GM12874 (cell line): ENCODE data around the gene GRID1.

Experiments
- TF ChIP-seq, protein P1 (sequence below): IDR thresholded peaks from 2 replicates; pipeline ENCODE4 v1.5.1; 2011; ENCODE audit warnings: low read depth, mild to moderate bottlenecking, control low read depth, low read length, moderate library complexity; ENCODE audit not compliant: insufficient read depth

The GRID1 gene

DNA sequence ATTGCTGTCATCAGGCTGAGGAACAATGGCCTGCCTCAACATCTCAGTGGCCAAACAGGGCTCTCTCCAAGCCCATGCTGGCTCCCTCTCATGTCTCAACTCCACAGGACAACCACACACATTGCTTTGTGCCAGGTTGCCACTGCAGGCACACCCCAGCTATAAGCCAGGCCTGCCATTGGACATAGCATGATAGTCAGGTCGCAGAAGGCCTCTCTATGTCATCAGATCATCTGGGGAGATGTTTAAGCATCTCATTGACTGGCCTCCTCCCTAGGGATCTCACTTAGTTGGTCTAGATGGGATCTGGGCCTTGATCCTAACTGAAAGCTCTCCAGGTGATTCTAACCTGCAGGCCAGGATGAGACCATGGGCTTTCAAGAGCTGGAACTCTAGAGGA lies 257.2 kb downstream of the GRID1 start:
- TF ChIP-seq, protein P1, sequence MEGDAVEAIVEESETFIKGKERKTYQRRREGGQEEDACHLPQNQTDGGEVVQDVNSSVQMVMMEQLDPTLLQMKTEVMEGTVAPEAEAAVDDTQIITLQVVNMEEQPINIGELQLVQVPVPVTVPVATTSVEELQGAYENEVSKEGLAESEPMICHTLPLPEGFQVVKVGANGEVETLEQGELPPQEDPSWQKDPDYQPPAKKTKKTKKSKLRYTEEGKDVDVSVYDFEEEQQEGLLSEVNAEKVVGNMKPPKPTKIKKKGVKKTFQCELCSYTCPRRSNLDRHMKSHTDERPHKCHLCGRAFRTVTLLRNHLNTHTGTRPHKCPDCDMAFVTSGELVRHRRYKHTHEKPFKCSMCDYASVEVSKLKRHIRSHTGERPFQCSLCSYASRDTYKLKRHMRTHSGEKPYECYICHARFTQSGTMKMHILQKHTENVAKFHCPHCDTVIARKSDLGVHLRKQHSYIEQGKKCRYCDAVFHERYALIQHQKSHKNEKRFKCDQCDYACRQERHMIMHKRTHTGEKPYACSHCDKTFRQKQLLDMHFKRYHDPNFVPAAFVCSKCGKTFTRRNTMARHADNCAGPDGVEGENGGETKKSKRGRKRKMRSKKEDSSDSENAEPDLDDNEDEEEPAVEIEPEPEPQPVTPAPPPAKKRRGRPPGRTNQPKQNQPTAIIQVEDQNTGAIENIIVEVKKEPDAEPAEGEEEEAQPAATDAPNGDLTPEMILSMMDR, result no peak

DNA sequence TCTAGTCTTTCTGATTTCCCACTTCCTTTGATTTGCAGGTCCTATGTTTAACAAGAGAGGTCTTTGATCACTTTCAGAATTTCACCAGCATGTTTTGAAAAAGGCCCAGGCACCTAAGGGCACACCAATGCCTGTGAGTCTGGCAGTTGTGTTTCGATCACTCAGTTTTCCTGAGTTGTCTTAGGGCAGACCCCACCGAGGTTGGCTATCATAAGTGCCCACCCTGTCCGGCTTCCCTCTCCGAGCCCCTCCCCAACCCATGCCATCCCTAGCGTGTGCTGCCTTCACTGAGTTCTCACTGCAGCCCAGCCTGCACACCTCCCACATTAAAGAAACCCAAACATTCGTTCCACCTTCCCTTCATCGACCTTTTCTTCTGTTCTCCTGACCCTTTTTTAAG lies 257.9 kb downstream of the GRID1 start:
- TF ChIP-seq, protein P1, result no peak

- TF ChIP-seq, protein P1, result no peak
These were observed 259.5 kb downstream of the GRID1 start for GRCh38 chr10:86107131-86107530.

DNA sequence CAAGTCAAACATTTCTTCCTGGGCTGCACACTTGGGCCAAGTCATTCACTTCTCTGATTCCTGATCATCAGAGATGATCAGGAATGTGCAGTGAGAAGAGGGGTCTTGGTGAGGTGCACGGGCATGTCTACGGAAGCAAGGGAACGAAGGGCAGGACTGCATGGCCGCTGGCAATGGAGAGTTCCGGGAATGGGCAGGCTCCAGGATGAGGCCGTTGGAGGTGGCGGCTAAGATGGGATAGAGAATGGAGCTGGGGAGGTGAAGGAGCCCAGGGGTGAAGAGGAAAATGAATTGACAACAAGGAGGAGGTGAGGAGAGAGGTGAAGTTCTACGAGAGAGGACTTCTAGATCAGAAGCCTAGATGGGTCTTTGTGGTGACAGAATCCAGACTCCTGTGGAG lies 260.0 kb downstream of the GRID1 start:
- TF ChIP-seq, protein P1, result no peak

DNA sequence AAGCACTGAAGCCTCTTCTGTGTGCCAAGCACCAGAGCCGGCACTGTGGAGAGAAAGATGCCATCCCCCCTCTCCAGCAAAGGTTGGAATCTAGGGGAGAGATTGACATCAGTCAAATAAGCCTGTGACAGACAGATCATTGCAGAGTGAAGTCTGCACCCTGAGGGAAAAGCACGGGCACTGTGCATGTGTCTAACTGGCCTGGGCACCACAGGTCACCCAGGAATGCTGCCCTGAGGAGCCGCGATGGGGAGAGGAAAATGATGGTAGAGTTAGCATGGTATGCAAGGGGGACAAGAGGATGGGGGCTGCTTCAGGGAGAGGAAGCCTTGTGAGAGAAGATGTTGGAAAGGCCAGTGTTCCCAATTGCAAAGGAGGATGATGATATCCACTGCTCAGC lies 261.0 kb downstream of the GRID1 start:
- TF ChIP-seq, protein P1, result no peak

DNA sequence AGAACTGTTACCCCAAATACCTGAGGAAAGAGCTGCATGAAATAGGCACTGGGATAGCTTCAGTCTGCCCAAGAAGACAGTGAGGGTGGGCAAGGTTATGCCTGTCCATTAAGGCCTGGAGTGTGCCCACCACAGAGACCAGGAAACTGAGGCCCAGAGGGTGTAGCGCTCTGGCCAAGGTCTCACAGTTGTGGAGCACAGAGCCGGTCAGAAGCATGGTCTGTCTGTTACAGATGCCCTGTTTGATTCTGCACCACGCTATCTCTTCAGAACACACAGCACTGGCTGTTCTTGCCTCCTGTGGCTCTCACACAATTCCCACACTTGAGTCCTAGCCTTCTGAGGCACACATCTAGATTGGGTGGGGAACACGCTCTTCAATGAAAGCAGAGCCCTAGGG lies 261.4 kb downstream of the GRID1 start:
- TF ChIP-seq, protein P1, result no peak

- TF ChIP-seq, protein P1, result no peak
These were observed 261.9 kb downstream of the GRID1 start for GRCh38 chr10:86104611-86105145.
